T47D (cell line): ENCODE results near the gene SPP1.

Experiments used
- DNase-seq, 2 experiments: peaks; one replicate each; pipeline versions ENCODE4 v3.0.0 to v3.0.0-alpha.2; 2011 to 2012; ENCODE audit warnings: low read depth in 1 of 2, low spot score in 1 of 2
- JUND ChIP-seq: IDR thresholded peaks from 2 replicates; pipeline ENCODE4 v1.6.1; 2012; ENCODE audit warnings: low read depth
- in situ Hi-C: cut with HindIII; loops from 2 replicates; pipeline ENCODE4 v1.10.0; 2016; ENCODE audit warnings: low sequenced_read_pairs, low pct_unique_long_range_greater_than_20kb

SPP1 gene

DNA sequence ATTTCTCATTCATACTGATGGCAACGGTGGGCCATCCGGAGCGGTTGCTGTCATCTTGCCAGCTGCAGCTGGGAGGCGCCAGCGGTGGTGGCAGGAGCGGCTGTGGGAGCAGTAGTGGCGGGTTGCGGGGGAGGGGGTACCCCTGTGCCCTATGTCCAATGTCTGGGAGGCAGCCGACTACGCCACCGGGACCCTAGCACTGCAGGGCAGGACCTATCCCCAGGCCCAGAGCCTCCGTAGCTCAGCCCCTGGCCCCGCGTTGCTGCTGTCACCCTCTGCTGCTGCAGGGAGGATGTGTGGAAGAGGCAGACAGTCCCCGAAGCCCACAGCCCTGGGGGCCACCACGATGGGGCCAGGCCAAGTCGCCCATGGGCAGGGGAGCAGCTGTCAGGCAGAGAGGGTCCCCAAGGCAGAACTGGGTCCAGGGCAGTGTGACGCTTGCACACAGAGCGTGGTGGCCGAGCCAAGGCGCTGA lies 10.0 kb upstream of the SPP1 start:
- DNase-seq: no peak
- in situ Hi-C loops: no loop called here
- no peak for TF ChIP-seq JUND

DNA sequence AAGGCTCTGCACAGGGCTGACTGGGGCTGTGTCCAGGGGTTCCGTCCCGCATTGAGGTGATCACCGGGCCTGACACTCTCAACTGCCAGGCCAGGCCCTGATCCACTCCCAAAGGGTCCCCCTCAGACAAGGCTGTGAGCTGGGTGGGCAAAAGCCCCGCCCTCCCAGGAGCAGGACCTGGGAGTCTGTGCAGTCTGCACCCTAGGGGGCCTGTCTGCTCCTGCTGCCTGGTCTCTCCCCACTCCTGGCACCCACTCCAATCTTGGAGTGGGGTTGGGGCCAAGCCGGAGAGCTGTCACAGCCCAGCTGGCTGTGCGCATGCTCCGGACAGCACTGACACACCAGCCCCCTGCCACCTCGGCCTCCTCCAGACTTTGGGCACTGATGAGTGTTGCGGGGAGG lies 9.4 kb upstream of the SPP1 start:
- in situ Hi-C loops: no loop called here
- TF ChIP-seq JUND: no peak
- no peak for DNase-seq

DNA sequence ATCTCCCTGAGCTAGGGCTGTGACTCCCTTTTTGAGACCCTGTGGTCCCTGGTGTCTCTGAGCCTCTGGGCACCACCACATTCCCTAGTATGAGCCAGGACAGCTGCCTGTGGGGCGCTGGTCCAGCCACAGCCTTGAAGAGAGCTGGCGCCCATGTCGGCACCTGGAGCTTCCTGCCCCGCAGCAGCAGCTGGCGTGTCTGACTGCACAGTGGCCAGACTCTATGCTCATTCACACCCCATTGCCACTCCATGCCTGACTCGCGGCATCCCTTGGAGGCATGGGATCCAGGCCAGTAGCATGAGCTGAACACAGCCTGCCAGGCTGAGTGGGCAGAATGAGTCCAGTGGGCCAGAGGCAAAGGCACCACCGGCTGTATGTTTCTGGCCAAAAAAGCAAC lies 8.3 kb upstream of the SPP1 start:
- DNase-seq: no peak
- TF ChIP-seq JUND: no peak
- in situ Hi-C loops: no loop called here

DNA sequence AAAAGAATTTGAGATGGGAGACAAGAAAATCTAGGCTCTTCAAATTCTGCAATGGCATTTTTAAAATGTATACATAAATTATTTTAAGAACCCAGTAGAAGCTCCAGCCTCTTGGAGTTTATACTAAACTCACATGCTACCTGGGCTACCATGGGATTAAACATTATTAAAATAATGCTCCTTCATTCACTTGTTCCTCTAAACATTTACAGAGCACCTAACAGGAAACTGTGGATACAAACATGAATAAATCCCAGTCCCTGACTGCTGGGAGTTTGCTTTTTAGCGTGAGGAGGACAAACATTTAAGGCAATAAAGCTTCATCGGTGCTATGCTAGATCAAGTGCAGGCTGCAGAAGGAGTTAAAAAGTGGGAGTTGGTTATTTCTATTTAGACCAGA lies 5.4 kb upstream of the SPP1 start:
- no peak for DNase-seq
- in situ Hi-C loops: no loop called here
- TF ChIP-seq JUND: no peak

DNA sequence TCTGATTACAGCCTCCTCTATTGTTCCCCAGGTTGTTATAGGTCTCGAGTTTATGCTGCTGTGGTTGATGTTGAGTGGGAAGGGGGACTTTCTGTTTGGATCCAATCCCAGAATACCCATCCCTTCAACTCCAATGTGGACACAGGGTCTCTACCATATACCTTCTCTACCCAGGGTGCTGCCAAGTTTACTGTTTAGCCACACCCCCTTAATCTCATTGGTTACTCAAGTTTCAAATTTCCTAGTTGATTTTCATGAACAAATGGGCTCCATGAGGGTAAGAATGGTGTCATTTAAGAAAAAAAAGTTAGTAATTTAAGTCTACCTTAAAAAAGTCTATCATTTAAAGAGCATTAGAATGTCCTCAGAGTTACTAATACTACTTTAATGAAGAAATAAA lies 3.6 kb upstream of the SPP1 start:
- no peak for TF ChIP-seq JUND
- in situ Hi-C loops: no loop called here
- DNase-seq: no peak

DNA sequence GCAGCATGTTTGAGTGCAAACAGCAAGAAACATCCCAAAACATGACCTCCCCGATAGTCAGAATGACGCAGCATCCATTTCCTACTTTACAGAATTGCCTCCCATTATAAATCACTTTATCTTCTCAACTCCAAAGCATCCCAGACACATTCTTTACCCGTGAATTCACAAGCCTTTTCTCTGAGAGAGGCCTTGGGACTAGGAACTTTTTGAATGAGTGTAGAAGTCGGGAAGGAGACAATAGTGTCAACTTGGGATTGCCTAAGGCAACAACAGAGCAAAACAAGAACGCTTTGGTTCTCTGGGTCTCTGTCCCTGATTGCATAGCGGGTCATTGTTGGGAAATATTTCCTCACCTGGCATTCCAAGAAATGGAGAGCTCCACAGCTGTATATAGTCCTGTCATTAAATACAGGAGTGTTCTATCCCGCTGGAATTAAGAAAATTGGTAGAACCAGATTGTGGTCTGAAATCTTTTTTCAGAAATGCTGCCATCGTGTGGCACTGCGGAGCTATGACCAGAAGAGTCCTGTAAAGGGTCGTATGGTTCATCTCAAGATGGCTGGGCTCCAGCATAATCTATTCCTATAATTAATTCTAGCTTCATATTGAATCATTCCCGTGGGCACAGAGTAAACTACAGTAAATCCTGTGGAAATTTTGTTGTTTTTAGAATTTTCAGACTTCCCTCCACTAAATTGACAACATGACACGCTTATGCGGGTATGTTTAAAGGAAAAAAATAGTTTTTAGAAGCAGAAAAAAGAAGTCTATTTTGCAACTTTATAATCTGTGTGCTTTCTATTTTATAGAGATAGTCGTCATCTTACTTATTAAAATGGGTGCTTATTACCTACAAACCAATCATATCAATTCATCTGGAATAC lies 2.0 kb upstream of the SPP1 start:
- in situ Hi-C loops: no loop called here
- TF ChIP-seq JUND: no peak
- peak; percentile 3 to 51 for DNase-seq

DNA sequence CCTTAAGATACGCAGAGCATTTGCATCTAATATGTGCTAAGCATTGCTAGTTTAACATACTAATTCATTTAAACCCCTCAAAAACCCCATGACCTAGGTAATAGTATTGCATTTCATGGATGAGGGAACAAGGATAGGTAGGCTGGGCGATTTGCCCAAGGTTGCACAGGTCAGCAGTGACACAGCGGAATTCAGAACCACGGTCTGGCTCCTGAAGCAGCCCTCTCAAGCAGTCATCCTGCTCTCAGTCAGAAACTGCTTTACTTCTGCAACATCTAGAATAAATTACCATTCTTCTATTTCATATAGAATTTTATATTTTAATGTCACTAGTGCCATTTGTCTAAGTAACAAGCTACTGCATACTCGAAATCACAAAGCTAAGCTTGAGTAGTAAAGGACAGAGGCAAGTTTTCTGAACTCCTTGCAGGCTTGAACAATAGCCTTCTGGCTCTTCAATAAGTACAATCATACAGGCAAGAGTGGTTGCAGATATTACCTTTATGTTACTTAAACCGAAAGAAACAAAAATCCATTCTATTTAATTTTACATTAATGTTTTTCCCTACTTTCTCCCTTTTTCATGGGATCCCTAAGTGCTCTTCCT lies 555 bp upstream of the SPP1 start:
- TF ChIP-seq JUND: no peak
- DNase-seq: no peak
- in situ Hi-C loops: no loop called here

DNA sequence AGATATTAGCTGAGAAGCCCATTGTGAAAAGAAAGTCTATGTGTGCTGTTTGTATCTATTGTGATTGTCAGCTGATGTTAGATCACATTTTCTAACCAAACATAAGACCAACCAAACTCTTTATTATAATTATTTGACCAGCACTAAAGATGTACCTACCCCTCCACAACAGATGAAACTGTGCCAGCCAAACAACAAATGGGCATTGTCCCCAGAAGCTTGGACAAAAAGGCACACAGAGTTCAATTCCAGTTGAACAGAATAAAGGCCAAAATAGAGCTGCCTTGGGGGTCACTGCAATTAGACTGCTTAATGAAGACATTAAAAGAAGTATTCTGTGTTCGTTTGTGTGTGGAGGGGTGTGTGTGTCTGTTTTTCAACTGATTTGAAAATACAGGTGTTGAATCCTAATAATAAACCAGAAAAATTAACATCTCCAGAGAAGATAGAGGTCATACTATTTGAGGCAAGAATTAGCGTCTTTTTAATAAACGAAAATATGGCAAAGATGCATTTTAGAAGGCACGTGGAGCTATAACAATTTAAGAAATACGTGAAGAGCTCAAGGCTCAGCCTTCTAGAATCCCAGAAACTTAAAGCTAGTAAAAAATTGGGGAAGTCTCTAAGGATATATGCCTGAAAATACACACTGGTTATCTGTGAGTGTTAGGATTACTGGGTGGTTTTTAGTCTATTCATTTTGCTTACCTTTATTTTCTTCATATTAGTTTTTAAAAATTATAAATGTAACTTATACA lies 2.2 kb downstream of the SPP1 start:
- in situ Hi-C loops: no loop called here
- DNase-seq: no peak
- TF ChIP-seq JUND: no peak

DNA sequence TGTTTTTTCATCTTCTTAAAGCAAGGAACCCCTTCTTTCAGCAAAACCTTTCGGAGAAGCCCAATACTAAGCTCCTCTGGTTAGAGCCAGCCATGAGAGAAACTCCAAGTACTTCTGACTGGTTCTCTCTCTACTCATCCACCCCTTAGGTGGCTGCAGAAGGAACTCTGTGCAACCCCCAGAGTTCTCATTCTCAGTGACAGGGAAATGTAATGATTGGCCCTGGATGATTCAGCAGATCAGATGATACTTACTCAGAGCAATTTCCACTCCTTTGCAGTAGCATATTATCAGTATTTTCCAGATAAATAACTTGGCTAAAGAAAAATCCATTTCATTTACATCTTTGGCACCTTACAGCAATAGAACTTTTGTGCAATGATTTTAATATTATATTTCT lies 3.2 kb downstream of the SPP1 start:
- in situ Hi-C loops: no loop called here
- no peak for DNase-seq
- no peak for TF ChIP-seq JUND

DNA sequence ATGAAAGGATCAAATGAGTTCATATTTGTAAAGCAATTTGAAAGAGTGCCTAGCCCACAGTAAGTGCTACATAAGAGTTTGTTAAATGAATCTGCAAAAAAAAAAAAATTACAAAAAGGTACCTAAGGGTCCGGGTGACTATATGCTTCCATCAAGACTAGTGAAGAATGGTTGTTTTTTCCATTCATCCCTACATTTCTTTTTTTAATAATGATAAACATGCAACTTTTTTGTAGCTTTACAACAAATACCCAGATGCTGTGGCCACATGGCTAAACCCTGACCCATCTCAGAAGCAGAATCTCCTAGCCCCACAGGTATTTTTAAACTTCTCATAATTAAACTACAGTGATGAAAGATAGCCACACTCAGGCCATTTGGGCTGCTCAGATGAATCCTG lies 4.3 kb downstream of the SPP1 start:
- in situ Hi-C loops: no loop called here
- no peak for DNase-seq
- no peak for TF ChIP-seq JUND

DNA sequence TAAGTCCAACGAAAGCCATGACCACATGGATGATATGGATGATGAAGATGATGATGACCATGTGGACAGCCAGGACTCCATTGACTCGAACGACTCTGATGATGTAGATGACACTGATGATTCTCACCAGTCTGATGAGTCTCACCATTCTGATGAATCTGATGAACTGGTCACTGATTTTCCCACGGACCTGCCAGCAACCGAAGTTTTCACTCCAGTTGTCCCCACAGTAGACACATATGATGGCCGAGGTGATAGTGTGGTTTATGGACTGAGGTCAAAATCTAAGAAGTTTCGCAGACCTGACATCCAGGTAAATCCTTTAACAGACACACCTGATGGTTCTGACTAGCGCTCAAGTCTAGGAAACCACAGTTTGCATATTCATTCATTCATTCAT lies 6.0 kb downstream of the SPP1 start:
- TF ChIP-seq JUND: no peak
- in situ Hi-C loops: no loop called here
- no peak for DNase-seq

DNA sequence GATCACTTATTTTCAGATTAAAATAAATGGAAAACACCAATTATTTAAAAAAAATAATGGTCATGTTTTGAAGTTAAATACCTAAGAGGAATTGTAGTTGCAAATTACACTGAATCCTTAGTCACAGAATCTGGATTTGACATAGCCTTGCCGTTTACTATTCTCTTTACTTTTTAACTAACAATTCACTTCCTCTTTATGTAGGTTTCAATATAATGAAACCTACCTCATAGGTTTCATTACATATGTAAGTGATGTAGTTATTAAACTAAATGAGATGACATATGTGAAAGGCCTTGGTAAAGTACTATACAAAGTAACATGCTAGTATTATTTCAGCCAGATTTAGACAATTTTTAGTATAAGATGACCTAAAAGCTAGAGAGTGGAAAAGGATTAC lies 6.5 kb downstream of the SPP1 start:
- in situ Hi-C loops: no loop called here
- no peak for DNase-seq
- TF ChIP-seq JUND: no peak

DNA sequence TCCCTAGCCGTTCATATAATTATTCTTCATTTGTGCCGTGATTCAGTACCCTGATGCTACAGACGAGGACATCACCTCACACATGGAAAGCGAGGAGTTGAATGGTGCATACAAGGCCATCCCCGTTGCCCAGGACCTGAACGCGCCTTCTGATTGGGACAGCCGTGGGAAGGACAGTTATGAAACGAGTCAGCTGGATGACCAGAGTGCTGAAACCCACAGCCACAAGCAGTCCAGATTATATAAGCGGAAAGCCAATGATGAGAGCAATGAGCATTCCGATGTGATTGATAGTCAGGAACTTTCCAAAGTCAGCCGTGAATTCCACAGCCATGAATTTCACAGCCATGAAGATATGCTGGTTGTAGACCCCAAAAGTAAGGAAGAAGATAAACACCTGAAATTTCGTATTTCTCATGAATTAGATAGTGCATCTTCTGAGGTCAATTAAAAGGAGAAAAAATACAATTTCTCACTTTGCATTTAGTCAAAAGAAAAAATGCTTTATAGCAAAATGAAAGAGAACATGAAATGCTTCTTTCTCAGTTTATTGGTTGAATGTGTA lies 7.0 kb downstream of the SPP1 start:
- DNase-seq: no peak
- in situ Hi-C loops: no loop called here

More for the DNA sequence above, 7.0 kb downstream of the SPP1 start:
- TF ChIP-seq JUND: no peak
